Measurements from ENCODE around the gene TMEM175.

TMEM175 gene

DNA sequence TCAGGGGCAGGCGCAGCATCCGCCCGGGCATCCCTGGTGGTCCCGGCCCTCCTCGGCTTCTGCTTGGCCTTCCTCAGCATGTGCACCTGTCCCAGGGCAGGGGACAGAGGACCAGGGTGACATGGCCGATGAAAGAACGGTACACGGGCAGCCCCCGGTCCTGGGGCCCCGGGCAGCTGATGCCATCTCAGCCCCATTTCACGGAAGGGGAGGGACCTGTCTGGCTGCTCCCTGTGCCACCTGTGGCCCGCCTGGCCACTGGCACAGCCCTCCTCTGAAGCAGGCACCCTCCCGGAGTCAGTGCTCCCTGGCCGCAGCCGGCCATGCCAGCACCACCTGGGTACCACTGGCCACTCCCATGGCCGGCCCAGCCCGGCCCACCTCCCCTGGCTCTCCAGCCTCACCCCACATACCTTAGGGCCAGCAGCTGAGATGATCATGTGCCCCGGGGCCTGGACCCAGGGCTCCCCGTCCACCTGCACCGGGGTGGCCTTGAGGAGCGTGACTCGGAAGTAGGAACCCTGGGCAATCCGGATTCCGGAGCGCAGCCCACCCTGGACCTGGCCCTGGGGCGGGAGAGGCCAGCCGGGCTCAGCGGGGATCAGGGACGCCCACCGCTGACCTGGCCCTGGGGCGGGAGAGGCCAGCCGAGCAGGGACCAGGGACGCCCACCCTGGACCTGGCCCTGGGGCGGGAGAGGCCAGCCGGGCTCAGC is 28.5 kb downstream of the TMEM175 start:
- no peak for DNase-seq

DNA sequence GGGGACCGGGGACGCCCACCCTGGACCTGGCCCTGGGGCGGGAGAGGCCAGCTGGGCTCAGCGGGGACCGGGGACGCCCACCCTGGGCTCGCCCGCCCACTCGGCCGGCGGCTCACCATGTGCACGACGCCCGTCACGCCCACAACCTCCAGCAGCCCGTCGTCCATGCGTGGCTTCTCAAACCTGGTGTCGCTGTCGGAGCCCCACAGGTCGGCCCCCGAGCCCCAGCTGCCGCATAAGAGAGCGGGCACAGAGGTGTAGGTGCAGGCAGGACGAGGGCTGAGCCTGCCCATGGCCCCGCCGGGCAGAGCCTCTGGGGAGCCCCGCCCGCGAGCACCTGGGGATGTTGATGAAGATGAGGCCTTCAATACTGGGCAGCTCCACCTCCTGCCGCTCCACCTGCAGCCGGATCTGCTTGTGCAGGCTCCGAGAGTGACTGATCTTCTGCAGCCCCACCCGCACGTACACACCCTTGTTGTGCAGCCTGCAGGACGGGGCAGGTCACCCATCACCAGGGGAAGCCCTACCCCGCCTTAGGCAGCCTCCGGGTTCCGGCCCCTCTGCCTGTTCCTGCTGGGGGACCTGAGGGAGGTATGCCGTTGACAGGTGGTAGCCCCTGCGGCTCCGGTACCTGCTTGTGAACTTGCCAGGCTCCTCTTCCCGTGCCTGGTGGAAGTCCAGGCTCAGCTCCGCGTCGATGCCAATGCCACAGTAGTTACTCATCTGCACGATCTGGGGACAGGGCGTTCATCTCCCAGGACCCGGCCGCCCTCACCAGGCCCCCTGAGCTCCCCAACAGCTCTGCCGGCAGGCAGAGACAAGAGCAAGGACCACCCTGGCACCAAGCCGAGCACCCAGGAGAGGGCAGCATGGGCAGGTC is 29.3 kb downstream of the TMEM175 start:
- DNase-seq = no peak

DNA sequence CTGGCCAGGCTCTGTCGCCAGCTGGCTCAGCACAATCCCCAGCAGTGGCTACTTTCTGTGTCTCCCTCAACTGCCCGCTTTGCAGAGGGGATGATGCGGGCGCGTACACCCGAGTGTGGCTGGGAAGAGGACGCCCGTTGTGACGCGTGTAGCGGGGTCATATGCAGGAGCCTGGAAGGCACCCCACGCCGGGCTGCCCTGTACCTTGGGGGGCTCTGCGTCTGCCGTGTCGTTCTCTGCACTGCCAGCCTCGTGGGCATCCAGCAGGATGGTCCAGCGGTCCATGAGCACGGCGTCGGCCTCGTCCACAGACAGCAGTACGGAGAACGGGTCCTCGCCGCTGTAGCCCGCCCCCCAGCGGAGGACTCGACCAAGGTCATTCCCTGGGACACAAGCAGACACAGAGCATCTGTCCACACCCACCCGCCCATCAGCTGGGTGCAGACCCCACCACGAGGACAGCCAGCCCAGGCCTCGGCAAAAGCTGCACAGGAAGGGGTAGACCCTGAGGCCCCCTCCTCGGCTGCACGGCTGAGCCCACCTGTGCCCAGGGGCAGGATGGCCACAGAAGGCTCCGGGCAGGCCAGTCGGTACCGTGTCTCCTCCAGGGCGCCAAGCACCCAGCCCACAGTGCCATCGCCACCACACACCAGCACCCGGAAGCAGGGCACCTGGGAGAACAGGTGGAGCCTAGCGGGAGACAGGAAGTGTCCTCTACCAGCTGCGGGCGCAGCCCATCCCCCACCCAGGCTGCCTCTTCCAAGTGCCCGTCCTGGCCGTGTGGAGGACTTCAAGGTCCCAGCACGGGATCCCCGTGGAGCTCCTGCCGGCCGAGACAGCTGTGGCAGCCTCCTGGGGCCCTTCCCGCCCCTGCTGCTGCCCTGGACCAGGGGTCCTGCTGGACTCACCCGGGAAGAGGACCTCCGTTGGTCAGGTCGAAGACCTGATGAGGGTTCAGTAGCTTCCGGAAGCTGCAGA is 30.3 kb downstream of the TMEM175 start:
- DNase-seq = no peak

- DNase-seq = no peak
Measured at GRCh38 chr4:963276-964225, 31.3 kb downstream of the TMEM175 start.

DNA sequence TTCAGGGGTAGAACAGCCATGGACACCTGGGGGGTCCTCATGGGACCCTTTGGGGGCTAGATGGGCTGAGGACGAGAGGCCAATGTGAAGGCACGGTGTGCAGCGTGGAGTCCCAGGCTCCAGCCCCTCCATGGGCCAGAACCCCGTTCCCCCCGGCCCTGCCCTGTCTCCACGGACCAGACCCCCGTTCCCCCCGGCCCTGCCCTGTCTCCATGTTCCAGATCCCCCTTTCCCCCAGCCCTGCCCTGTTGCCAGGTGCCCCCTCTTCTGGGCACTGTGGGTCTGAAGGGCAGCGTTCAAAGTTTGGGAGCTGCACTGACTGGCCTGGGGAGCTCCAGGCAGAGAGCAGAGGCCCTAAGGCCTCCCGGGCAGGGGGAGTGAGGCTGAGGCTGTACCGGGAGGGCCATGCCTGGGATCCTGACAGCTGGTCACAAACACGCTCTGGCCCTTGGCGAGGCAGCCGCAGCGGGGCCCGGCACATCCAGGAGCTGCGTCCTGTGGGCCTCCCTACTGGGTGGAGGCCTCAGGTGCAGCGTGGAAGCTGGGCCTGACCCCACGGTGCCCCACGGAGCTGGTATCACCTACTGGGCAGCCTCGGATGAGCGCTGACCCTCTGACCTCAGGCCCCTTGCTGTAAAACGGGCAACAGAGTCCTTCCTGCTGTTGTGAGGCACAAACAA is 32.2 kb downstream of the TMEM175 start:
- DNase-seq = no peak

DNA sequence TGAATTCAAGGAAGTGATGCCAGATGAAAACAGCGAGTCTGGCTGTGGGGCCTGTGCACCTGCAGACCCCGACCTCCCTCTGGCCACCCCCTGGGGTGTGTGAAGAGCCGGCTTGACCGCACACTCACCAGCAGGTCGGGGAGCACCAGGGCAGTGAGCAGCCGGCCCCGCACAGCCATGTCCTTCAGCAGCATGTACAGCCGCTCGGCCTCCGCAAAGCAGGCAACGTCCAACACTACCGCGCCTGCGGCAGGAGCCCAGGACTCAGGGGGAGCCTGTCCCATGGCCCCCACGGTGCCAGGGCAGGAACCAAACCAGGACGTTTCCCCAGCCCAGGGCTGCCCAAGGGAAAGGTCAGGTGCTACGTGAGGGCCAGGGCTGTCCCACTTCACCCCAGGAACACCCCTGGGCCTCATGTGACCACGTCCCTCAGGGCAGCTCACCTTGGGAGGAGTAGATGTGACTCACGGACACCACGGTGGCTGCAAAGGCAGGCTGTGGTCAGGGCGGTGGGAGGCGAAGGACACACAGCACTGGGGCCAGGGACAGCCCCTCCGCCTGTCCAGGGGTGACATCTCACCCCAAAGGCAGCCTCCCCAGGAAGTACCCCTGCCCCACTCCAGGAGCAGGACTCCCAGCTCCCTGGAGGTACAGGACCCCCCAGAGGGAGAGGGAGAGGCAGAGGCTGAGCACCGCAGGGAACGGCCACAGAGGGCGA is 32.9 kb downstream of the TMEM175 start:
- DNase-seq = no peak

- no peak for DNase-seq
Measured at GRCh38 chr4:965766-966134, 33.5 kb downstream of the TMEM175 start.

DNA sequence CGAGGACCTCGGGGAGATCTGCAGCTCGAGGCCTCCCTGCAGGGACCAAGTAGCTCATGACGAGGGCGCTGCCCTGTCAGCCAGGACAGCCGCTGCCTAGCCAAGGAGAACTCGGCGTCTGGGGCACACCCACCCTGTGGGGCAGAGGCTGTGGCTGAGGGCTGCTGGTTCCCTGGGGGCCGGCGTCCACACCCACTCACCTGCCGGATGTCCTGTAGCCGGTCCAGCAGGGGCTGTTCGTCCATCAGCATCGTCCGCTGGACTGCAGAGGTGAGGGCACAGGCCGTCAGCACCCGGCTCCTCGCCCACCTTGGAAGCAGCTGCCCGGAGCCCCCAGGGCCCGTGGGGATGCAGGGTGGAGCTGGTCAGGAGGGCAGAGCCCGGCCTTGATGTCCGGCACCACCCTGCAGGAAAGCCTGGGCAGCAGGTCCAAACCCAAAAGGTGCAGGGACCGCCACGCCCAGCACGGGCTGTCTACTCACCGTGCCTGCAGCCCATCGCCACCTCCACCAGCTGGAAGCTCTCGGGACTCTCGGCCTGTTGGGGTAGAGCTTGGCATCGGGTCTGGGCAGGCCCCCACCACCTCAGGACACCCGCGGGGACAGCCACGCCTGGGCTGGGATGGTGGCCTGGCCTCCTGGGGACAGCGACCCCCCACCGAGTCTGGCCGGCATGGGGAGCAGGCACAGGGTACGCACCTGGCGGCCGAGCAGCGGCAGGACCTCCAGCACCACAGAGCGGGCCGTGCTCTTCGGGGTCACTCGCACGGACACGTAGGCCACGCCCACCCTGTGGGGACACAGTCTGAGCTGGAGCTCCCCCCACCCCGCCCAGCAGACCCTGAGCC is 34.2 kb downstream of the TMEM175 start:
- DNase-seq = no peak

GRCh38 chr4:967113-968104 is 35.1 kb downstream of the TMEM175 start:
- DNase-seq = no peak

DNA sequence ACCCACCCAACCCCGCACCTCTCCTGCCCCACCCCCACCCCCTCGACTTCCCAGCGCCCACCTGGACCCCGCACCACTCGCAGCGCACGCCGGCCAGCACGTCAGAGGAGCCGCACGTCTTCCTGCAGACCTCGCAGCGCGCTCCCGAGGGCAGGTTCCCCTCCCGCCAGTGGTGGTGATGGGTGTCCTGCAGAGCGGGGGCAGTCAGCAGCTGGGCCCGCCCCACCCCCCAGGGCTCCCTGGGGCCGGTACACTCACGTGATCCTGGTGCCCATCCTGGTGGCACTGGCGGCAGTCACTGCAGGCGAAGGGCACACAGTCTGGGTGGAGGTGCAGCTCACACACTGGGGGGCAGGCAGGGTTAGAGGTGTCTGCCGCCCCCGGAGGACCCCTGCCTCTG is 36.0 kb downstream of the TMEM175 start:
- no peak for DNase-seq

GRCh38 chr4:968621-969394 is 36.5 kb downstream of the TMEM175 start:
- DNase-seq = no peak

DNA sequence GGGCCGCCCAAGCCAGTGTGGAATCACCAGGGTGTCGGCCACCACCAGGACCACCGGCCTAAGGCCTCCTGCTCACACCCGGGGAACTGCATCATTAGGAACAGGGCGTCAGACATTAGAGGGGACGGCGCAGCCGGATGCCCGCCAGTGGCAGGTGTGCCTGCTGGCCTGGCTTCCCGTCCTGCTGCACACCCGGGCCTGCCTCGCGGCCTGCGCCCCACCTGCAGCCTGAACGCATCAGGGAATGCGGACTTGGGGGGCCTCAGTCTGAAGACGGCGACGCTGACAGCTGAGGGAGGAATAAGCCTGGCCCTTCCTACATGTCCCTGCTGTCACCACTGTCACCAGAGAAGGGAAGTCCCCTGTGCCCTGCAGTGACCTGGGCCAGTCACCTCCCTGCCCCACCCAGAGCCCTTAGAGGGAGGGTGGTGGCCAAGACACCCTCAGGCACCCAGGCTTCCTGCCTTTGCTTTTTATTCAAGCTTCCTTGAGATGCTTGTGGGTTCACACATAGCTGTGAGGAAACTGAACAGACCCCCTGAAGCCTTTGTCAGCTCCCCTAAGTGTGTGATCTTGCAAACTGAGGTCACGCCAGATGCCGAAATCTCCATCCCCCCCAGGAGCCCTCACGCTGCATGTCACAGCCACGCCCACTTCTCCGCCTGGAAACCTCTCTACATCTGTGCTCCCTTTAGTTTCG is 37.9 kb downstream of the TMEM175 start:
- no peak for DNase-seq

GRCh38 chr4:970854-971520 is 38.7 kb downstream of the TMEM175 start:
- DNase-seq = no peak

DNA sequence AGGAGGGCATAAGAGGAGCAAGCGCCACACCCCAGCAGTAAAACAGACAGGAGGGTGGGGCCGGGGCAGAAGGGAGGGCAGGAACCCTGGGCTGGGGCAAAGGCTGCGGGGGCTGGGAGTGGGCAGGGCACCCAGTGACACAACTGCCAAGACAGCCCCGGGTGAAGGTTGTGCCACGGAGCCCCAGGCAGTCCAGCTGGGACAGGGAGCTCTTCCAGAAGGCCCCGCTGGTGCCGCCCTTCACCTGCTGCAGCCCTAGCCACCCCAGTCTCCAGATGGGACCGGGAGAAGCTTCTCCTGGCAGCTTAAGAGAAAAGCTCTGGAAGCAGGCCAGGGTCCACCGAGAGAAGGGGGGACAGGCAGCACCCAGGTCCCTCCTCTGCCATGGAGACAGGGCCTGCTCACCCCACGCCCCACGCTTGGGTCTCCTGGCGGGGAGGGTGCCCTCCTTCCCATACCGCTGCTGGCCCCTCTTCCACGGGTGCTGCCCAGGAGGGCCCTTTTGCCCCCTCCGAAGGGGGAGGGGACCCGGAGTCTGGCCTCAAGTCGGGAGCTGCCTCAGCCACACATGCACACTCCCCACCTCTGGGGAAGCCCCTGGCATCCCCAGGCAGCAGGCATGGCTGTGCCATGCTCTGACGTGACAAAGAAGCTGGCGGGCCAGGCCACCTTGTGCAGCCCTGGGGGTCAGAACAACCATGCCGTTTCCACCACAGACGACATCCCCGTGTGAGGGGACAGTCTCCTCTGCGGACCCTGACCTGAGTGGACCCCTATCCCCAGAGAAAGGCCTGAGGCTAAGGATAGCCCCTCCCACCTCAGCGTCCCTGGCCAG is 39.6 kb downstream of the TMEM175 start:
- DNase-seq = no peak

All from stimulated activated CD8-positive, alpha-beta memory T cell treated with anti-CD3 and anti-CD28 coated beads, Interleukin-4, amount 100 ng/mL, for 48 hours (primary cell).